Measurements from ENCODE around the gene COL19A1.

GRCh38 chr6:69817358-69817757 is 49.0 kb upstream of the COL19A1 start:
- TF ChIP-seq POLR2A (IDR thresholded peaks at IDR 0.05) (no peak), CTCF (IDR thresholded peaks at IDR 0.05) (no peak)
